Right lobe of liver (tissue), 6 donors: ENCODE measurements around the gene OVCA2. TPM values are rescaled to one million over a fixed set of nuclear protein-coding genes. Genes with fewer than 3 reads are reported as not detected.

Source experiments
- ATAC-seq, 4 donors: fragments of 200-7000 bp; cut with Tn5 transposase; one replicate each; pipeline ENCODE4 v1.9.1; 2020; ENCODE audit warnings: mild to moderate bottlenecking in 4 of 4, moderate library complexity in 4 of 4
- DNase-seq, 3 donors: peaks; one replicate each; pipeline ENCODE4 v3.0.0-alpha.2; 2020
- H3K27ac ChIP-seq, 3 donors: fragments of 200-600 bp; one replicate each; pipeline ENCODE4 v1.8.0; 2022
- H3K27me3 ChIP-seq, 2 donors: fragments of 200-600 bp; one replicate each; pipeline ENCODE4 v1.8.0; 2022
- H3K36me3 ChIP-seq, 4 donors: fragments of 200-600 bp; sonication (generic) in 1 of 4; one replicate each; pipeline versions ENCODE4 v1.5.1 to v1.8.0; 2017 to 2022; ENCODE audit warnings: control low read depth in 1 of 4
- H3K4me1 ChIP-seq, 4 donors: fragments of 200-600 bp; sonication (generic) in 1 of 4; one replicate each; pipeline versions ENCODE4 v1.5.1 to v1.8.0; 2017 to 2022; ENCODE audit warnings: control low read depth in 1 of 4
- H3K4me3 ChIP-seq, 3 donors: fragments of 200-600 bp; one replicate each; pipeline ENCODE4 v1.8.0; 2022
- H3K9me3 ChIP-seq, 4 donors: fragments of 200-600 bp; sonication (generic) in 1 of 4; one replicate each; pipeline versions ENCODE4 v1.5.1 to v1.8.0; 2017 to 2022; ENCODE audit warnings: control low read depth in 1 of 4
- CTCF ChIP-seq, 4 donors: fragments of 200-600 bp in 3 of 4; fragments of 450-650 bp in 1 of 4; IDR thresholded peaks; one replicate each; pipeline versions ENCODE4 v1.5.1 to v1.8.0; 2016 to 2022; ENCODE audit warnings: antibody characterized with exemption in 4 of 4, mild to moderate bottlenecking in 2 of 4
- POLR2A ChIP-seq: fragments of 450-650 bp; IDR thresholded peaks from one replicate; pipeline ENCODE4 v1.6.1; 2017; ENCODE audit warnings: antibody characterized with exemption, mild to moderate bottlenecking
- WGBS: methylation state at CpG from one replicate; pipeline ENCODE4 v1.1.6; 2018; ENCODE audit warnings: low coverage, low lambda C conversion rate; ENCODE audit not compliant: insufficient coverage; ENCODE audit errors: missing lambda C conversion rate; 5-methylcytosine and 5-hydroxymethylcytosine counted together
- intact Hi-C, 2 donors: fragments of 100-400 bp; cut with DNase I; formaldehyde crosslinking; loops; one replicate each; pipeline versions ENCODE4 v1.11.2 to v1.14.1; 2022
- total RNA-seq, 6 experiments: library from RNA; depleted of rRNA in 2 of 6; stranded (reverse); fragments of >200 nt in 2 of 6; fragmentation: NEBNext Ultra II Directional in 3 of 6; extraction: Animal tissue kit (Norgen Biotek cat#: 25700) in 3 of 6; gene quantifications; one replicate each; pipeline versions ENCODE4 v1.1.0 to v1.2.4, GENCODE V29; 2016 to 2023
- donor health status: DM: no; HTN: yes; CAD: no.
- donor health status: DM: no; HTN: no; CAD: no.
- donor health status: DM: no; HTN: no; CAD: no.
- donor health status: DM: no; HTN: yes; CAD: no.
- donor health status: DM: no; HTN: yes; CAD: no.

The OVCA2 gene
- total RNA-seq, 6 experiments from 2014 or later = 10.3 to 36.2 (median 14.8) TPM

GRCh38 chr17:2013994-2014317 is 27.9 kb upstream of the OVCA2 start:
- no peak for TF ChIP-seq POLR2A
- TF ChIP-seq CTCF (IDR thresholded peaks at IDR 0.05) = no peak
- H3K36me3 ChIP-seq = no peaks in the 10 kb centered on the region
- H3K9me3 ChIP-seq = no peaks in the 10 kb centered on the region
- peak in 2 of 4 donors; percentile 30 to 35 for ATAC-seq
- WGBS = no CpG with 5 or more reads among the region's 1 CpG
- peaks cover 0 to 21% (median 7%) of the 10 kb centered on the region in 4 donors for H3K4me1 ChIP-seq
- no peaks in the 10 kb centered on the region for H3K27me3 ChIP-seq
- H3K4me3 ChIP-seq = no peak overlapping the region
- intact Hi-C loops = no loop called here
- DNase-seq = no peak
- no peak overlapping the region for H3K27ac ChIP-seq

- WGBS = 49% methylated on average over 7 of the region's 14 CpGs
- no peak for ATAC-seq
- no peak for DNase-seq
- intact Hi-C loops = no loop called here
- no peak overlapping the region for H3K27ac ChIP-seq
- H3K27me3 ChIP-seq = no peaks in the 10 kb centered on the region
- H3K9me3 ChIP-seq = no peaks in the 10 kb centered on the region
- peaks cover 0 to 20% (median 7%) of the 10 kb centered on the region in 4 donors for H3K4me1 ChIP-seq
- H3K36me3 ChIP-seq = no peaks in the 10 kb centered on the region
- no peak for TF ChIP-seq POLR2A
- TF ChIP-seq CTCF (IDR thresholded peaks at IDR 0.05) = no peak
- H3K4me3 ChIP-seq = no peak overlapping the region
Measured at GRCh38 chr17:2015314-2015713, 26.5 kb upstream of the OVCA2 start.

GRCh38 chr17:2016494-2016893 is 25.3 kb upstream of the OVCA2 start:
- Histone ChIP-seq H3K9me3 (no peaks in the 10 kb centered on the region), H3K27ac (no peak overlapping the region), H3K4me1 (peaks cover 0 to 11% (median 6%) of the 10 kb centered on the region in 4 donors), H3K27me3 (no peaks in the 10 kb centered on the region), H3K36me3 (no peaks in the 10 kb centered on the region), H3K4me3 (no peak overlapping the region)
- no peak for ATAC-seq
- TF ChIP-seq POLR2A (no peak), CTCF (IDR thresholded peaks at IDR 0.05) (no peak)
- DNase-seq = no peak
- intact Hi-C loops = no loop called here
- WGBS = 90% methylated on average over 4 of the region's 20 CpGs

GRCh38 chr17:2017274-2017941 is 24.4 kb upstream of the OVCA2 start:
- WGBS = 64% methylated on average over 14 of the region's 19 CpGs
- no peak overlapping the region for H3K27ac ChIP-seq
- intact Hi-C loops = no loop called here
- H3K27me3 ChIP-seq = no peaks in the 10 kb centered on the region
- ATAC-seq (peak; percentile 18 to 43 (median 36)), DNase-seq (peak in 1 of 3 donors; percentile 68)
- TF ChIP-seq CTCF (IDR thresholded peaks at IDR 0.05) (no peak), POLR2A (no peak)
- H3K4me3 ChIP-seq = no peak overlapping the region
- peaks cover 0 to 1% (median under 1%) of the 10 kb centered on the region in 4 donors for H3K4me1 ChIP-seq
- H3K36me3 ChIP-seq = no peaks in the 10 kb centered on the region
- H3K9me3 ChIP-seq = no peaks in the 10 kb centered on the region
